NCI-H187 treated with DMSO at 0.1 percent for 48 hours (cell line): ENCODE results near the gene ITIH4.

Experiments
- DNase-seq: peaks from one replicate; lab custom pipeline; 2025; lab: John Stamatoyannopoulos, UW

The ITIH4 gene

DNA sequence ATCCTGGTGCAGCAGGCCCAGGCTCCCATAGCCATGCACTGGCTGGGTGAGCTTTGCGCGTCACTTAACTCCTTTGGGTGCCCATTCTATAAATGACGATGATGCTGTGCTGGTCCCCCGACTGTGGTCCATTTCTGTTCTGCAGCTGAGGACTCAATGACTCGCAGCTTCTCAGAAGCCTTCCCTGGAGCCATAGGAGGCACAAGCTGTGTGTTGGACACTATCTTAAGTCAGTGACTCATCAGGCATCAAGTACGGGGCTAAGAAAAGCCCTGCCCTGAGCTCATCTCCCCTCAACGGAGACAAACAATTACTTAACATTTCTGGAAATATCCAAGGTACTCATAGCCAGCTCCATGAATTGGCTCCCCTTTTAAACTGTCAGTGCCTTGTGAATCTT is 18.1 kb upstream of the ITIH4 start:
- DNase-seq, result no peak

DNA sequence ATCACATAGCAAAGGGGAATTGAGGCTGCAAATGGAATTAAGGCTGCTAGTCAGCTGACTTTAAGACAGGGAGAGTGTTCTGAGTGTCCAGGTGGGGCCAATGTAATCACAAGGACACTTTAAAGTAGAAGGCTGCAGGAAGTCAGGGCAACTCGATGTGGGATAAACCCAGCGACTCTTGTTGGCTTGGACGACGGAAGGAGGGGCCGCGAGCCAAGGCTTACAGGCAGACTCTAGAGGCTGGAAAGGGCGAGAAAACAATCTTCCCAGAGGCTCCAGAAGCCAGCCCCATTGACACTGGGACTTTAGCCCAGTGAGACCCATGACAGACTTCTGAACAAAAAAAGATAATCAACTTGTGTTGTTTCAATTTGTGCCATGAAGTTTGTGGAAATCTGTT is 17.3 kb upstream of the ITIH4 start:
- DNase-seq, result no peak

- no peak for DNase-seq
Measured at GRCh38 chr3:52847241-52847640, 16.8 kb upstream of the ITIH4 start.

DNA sequence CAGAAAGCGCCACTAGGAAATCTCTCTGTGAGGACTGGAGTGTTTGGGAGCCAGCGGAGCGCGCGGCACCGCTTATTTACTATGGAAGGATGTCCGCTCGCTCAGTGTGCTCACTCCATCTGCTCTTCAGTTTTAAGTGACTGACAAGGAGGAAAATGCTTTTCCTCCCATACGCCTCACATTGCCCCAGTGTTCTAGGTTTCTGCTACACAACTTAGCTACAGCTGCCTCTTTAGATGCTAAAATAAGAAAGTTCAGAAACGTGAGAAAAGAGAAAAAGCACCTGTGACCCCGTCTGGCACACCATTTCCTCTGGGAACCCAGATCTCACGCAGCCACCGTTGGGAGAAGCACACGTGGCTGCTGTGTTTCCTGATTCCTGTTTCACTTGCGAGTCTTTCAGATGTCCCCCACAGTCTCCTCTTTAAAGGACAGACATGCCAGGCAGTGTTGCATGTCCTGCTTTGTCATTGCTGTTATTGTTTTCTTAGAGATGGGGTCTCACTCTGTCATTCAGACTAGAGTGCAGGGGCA is 16.0 kb upstream of the ITIH4 start:
- DNase-seq, result no peak

DNA sequence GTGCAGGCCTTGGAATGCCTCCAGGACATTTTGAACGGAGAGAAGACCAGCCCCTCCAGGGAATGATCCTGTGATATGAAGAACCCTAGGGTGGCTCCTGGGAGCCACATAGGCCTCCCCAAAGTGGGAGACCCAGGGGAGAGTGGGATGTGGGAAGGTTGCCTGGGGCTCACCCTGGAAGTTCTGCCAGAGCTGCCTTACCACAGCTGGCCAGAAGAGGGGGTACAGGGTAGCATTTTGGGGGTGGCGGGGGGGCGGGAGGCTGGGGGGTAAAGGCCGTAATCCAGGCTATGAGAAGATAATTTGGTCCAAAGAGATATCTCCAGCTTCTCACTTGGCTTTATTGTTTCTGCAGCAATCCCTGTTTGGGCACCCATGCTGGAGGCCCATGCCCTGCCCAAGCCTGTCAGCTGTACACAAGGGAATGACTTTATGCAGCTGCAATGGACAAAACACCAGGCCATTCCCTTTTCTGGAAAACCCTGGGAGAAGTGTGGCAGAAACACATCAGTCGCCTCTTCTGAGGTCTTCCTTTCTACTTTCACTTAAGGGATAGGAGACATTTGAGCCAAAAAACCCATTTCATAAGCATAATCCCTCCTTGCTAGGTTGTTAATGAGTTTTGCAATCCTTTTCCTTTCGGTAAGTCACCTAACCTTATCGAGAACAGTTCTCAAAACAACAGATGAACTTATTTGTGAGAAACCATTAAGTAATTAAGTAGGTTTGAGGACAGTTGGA is 15.4 kb upstream of the ITIH4 start:
- no peak for DNase-seq

- no peak for DNase-seq
Measured at GRCh38 chr3:52845157-52845556, 14.7 kb upstream of the ITIH4 start.

DNA sequence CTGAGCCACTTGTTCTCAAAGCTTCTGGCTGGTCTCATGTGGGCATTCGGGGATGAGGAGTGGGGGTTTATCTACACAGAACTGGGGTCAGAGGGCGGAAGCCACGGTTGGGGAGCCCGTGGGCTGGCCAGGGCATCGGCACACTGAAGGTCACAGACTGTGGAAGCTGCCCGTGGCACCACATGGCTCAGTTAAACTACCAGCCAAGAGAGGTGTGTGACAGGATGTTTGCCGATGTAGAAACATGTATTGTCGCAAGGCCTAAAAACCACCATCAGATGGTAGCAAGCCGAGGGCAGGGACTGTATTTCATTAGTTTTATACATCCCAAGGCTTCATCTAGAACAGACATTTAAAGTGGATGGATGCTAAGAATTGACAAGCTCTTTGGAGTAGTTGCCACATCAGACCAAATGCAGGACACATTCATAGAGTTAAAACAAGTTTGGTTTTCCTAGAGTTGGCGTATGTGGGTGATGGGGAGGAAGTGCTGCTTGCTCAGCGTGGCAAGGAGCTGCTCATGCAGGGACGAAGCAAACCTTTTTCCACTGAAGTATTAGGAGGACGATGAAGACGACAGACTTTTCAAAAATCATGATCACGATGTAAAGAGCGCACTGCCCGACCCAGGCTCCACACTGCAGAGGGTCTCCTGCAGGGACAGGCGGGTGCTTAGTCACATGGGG is 14.0 kb upstream of the ITIH4 start:
- DNase-seq, result no peak

DNA sequence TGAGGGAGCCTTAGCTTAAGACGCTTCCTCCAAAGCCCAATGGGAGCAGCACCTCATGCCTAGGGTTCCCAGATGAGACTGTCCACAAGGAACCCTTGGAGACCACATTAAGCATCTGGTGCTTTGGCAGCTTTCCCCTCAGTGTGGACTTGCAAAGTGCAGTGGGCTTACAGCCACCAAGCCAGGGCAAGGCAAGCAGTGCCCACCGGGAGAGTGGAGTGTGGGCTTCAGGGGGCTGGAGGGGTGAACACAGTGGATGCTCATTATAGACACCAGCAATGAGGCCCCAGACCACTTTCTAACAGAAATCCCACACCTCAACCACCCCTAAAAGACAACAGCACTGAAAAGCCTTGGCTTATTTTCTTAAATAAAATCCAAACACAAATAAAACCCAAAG is 13.4 kb upstream of the ITIH4 start:
- DNase-seq, result no peak

GRCh38 chr3:52843108-52843865 is 12.8 kb upstream of the ITIH4 start:
- DNase-seq, result no peak

DNA sequence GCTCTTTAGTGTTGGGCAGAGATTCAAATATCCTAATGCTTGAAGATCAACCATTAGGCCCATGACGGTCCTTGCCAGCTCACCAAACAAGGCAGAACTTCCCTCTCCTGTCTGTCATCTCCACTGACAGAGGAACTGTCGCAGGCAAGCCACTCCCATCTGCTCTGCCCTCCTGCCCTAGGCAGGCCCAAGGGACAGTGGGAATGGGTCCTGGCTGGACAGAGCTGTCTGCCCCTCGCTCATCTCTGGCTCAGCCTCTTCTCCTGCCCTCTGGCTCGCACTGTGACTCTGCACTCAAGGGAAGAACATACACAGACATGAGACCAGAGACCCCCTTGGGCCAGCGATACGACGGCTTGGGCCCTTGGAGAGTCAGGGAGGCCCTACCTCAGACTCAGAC is 12.0 kb upstream of the ITIH4 start:
- no peak for DNase-seq

DNA sequence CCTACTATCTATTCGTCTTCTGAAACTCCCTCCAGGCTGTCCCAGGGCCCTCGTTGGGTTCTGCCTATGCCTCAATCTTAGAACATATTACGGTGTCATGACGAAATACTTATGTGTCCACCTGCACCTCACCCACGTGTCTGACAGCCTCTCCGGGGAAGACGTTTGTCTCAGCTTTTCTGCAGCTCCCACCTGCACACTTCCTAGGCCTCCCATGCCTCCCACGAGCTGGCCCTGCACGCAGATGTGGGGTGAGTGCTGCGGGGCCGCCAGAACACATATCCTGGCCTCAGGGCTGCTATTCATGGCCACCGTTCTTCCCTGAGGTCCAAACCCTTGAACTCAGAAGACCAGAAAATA is 11.5 kb upstream of the ITIH4 start:
- DNase-seq, result no peak

DNA sequence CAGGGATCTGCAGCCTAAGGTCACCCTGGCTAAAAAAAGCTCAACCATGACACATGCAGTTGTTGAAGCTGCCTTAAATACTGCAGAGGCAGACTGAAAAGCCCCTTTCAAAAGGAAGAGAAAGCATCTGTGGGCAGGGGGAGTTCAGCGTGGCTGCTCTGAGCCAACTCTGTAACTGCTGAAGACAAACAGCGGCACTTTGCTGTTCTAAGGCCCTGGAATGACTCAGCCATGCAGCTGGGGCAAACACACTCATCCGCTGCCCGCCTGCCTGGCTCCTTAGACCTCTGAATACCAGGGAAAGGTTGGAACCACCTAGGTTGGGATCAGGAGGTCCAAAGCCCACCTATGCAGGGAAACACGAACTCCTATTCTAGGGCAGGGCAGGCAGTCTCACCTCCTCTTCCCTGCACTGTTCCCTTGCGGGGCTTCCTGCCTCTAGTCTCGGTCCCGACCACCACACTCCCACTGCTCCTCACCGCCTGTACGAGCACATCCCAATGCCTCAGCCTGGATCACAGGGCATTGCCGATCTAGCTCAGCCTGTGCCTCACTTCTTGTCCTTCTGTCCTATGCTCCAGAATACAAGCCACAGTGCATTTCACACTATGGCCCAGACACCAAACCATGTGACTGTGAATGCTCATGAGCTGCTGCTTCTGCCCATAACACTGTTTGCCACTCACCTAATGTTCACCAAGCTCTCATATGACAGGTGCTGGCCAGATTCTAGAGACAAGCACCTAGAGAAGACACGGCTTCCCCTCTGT is 10.9 kb upstream of the ITIH4 start:
- no peak for DNase-seq

GRCh38 chr3:52839892-52840545 is 9.5 kb upstream of the ITIH4 start:
- DNase-seq, result no peak

DNA sequence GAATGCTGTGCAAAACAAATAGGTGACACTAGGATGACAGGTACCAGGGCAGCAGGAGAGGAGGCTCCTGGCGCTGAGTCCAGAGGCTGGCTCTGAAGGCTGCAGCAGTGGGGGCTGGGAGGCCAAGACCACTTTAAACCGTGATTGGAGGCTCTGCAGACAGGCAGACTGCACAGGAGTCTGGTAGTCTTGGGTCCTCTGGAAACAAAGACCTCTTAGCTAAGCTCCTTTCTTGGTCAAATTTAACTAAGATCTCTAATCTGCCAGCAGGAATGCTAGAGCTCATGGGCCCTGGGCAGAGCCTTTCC is 8.8 kb upstream of the ITIH4 start:
- DNase-seq, result no peak

DNA sequence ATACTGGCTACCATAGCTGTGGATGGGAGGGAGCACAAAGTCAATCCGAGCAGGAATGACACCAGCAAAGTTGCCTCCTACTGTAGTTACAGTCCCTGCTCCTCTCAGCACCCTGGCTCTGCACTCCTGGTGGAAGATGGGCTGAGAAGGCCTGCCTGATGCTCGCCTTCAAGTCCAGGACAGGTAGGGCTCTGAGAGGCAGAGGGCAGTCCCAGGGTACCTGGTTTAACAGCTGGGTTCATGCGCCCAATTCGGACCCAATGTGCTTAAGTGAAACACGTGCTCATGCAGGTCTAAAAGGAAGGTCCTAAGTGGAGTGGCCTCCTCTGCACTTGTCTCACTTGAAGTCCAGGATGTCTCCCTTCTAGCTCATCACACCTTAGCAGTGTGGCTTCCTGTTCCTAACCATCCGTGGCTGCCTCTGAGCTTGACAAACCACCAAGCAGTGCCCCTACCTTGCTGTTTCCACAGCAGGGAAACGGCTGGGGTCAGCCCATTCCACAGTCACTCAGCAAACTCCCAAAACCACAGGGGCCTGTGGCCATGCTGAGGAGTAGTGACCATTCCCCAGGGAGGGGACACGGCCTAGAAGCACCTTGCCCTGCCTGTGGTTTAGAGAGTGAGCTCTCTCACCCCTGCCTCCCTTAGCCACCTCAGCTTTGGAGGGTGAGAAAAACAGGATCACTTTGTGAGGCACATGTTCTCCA is 8.2 kb upstream of the ITIH4 start:
- no peak for DNase-seq

- DNase-seq, result no peak
Measured at GRCh38 chr3:52836986-52837385, 6.5 kb upstream of the ITIH4 start.

- no peak for DNase-seq
Measured at GRCh38 chr3:52836471-52836845, 6.0 kb upstream of the ITIH4 start.

- DNase-seq, result no peak
Measured at GRCh38 chr3:52835766-52836470, 5.4 kb upstream of the ITIH4 start.

GRCh38 chr3:52834871-52835501 is 4.5 kb upstream of the ITIH4 start, which contains the start of gene MUSTN1:
MUSTN1 (minus strand) TSS chr3:52835019; CDS start chr3:52834948, 71 bp downstream.
- DNase-seq, result no peak

DNA sequence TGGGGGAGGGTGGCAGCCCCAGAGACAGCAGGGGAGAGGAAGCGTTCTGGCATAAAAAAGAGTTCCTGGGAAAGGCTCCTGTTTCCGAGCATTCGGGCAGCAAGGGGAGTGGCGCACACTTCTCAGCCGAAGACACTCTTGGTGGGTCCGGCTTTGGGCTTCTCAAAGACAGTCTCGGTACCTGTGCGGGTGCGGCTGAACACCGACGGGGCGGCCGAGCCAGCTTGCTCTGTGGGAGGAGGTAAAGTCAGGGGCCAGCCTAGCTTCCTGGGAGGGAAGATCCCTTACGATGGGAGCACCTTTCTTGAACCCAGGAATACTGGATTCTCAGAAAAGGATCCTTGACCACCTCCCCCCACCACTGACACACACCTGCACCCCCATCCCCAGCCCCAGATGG is 2.7 kb upstream of the ITIH4 start:
- no peak for DNase-seq
